ENCODE results near the gene C5. TPM values are rescaled to one million over a fixed set of nuclear protein-coding genes. Genes with fewer than 3 reads are reported as not detected.

Gene C5
- total RNA-seq, 1 experiment from 2014 or later: 0.66 TPM

- Histone ChIP-seq H4K20me1 (ENCODE audit: insufficient read depth) (no peaks in the 10 kb centered on the region), H3K9me3 (ENCODE audit: control insufficient read depth in 1 of 2, insufficient read depth in 1 of 2, low read depth in 1 of 2, low read length in 2 of 2) (no peaks in the 10 kb centered on the region), H3K9ac (ENCODE audit: low read length) (no peak overlapping the region), H3K27me3 (ENCODE audit: insufficient read depth, low read length) (no peaks in the 10 kb centered on the region), H2AFZ (ENCODE audit: low read depth, low read length, poor library complexity, severe bottlenecking) (no peak overlapping the region), H3K4me3 (replicated peaks in 1 of 2; ENCODE audit: low read depth in 1 of 2, low read length in 2 of 2) (no peak overlapping the region), H3K27ac (ENCODE audit: low read depth, low read length) (no peak overlapping the region), H3K36me3 (ENCODE audit: control insufficient read depth in 1 of 2, insufficient read depth in 2 of 2, low read length in 2 of 2) (no peaks in the 10 kb centered on the region), H3K9me2 (ENCODE audit: insufficient read depth) (no peaks in the 10 kb centered on the region), H3K79me2 (ENCODE audit: insufficient read depth, low read length) (no peaks in the 10 kb centered on the region), H3K4me1 (ENCODE audit: control insufficient read depth in 1 of 2, insufficient read depth in 2 of 2, low read length in 2 of 2) (no peaks in the 10 kb centered on the region), H3K4me2 (ENCODE audit: low read length) (no peak overlapping the region)
- DNase-seq (ENCODE audit: low read depth, low spot score): no peak
- ChIA-PET POLR2A (no interaction called here), RAD21 (ENCODE audit: low non-redundant PET in 1 of 2, low total read pairs in 2 of 2, uncharacterized antibody in 2 of 2, unreplicated experiment in 2 of 2) (no interaction called here), CTCF (interaction anchor here (1.0 kb wide), 1 partner anchor 189 kb away, joined by 3 read pairs; no protein-coding TSS in a partner anchor)
- no peak for ATAC-seq
- BruUV-seq (replicated peaks): no TSS peak
- TF ChIP-seq SP1 (IDR thresholded peaks at IDR 0.05; ENCODE audit: low read depth): no peak
- TF ChIP-seq EZH2 (IDR thresholded peaks at IDR 0.05): no peak
- no peak for TF ChIP-seq EGR1 (IDR thresholded peaks at IDR 0.05; ENCODE audit: low read depth)
- no peak for TF ChIP-seq ZNF274 (IDR thresholded peaks at IDR 0.05; ENCODE audit: low read depth, low read length)
- TF ChIP-seq JUND (IDR thresholded peaks at IDR 0.05): no peak
- no peak for TF ChIP-seq ZFX (IDR thresholded peaks at IDR 0.05)
- TF ChIP-seq MAX (IDR thresholded peaks at IDR 0.05): no peak
- no peak for TF ChIP-seq SRF (IDR thresholded peaks at IDR 0.05; ENCODE audit: low read depth)
- intact Hi-C loops (cut with micrococcal nuclease): loop anchor here (10.0 kb wide), 1 partner anchor 60 kb away; no protein-coding TSS in a partner anchor
These were observed 105.1 kb downstream of the C5 start for GRCh38 chr9:120944948-120945347.

GRCh38 chr9:120944434-120944843 lies 105.6 kb downstream of the C5 start:
- H3K4me1 ChIP-seq (ENCODE audit: control insufficient read depth in 1 of 2, insufficient read depth in 2 of 2, low read length in 2 of 2): no peaks in the 10 kb centered on the region
- no peaks in the 10 kb centered on the region for H3K9me2 ChIP-seq (ENCODE audit: insufficient read depth)
- no peaks in the 10 kb centered on the region for H3K79me2 ChIP-seq (ENCODE audit: insufficient read depth, low read length)
- no peak overlapping the region for H2AFZ ChIP-seq (ENCODE audit: low read depth, low read length, poor library complexity, severe bottlenecking)
- ChIA-PET POLR2A (no interaction called here), CTCF (interaction anchor here (1.0 kb wide), 1 partner anchor 188 kb away, joined by 3 read pairs; no protein-coding TSS in a partner anchor), RAD21 (ENCODE audit: low non-redundant PET in 1 of 2, low total read pairs in 2 of 2, uncharacterized antibody in 2 of 2, unreplicated experiment in 2 of 2) (no interaction called here)
- no peak overlapping the region for H3K4me2 ChIP-seq (ENCODE audit: low read length)
- DNase-seq (ENCODE audit: low read depth, low spot score) (no peak), ATAC-seq (no peak)
- H4K20me1 ChIP-seq (ENCODE audit: insufficient read depth): no peaks in the 10 kb centered on the region
- no TSS peak for BruUV-seq (replicated peaks)
- H3K27ac ChIP-seq (ENCODE audit: low read depth, low read length): no peak overlapping the region
- no peak overlapping the region for H3K9ac ChIP-seq (ENCODE audit: low read length)
- H3K9me3 ChIP-seq (ENCODE audit: control insufficient read depth in 1 of 2, insufficient read depth in 1 of 2, low read depth in 1 of 2, low read length in 2 of 2): no peaks in the 10 kb centered on the region
- intact Hi-C loops (cut with micrococcal nuclease): loop anchor here (10.0 kb wide), 1 partner anchor 60 kb away; no protein-coding TSS in a partner anchor
- no peaks in the 10 kb centered on the region for H3K27me3 ChIP-seq (ENCODE audit: insufficient read depth, low read length)
- no peak overlapping the region for H3K4me3 ChIP-seq (replicated peaks in 1 of 2; ENCODE audit: low read depth in 1 of 2, low read length in 2 of 2)
- no peaks in the 10 kb centered on the region for H3K36me3 ChIP-seq (ENCODE audit: control insufficient read depth in 1 of 2, insufficient read depth in 2 of 2, low read length in 2 of 2)
- TF ChIP-seq YY1 (IDR thresholded peaks at IDR 0.05; ENCODE audit: extremely low read depth, insufficient replicate concordance, low read depth, low read length) (no peak), CBX3 (IDR thresholded peaks at IDR 0.05; ENCODE audit: low read depth) (no peak), ZBTB33 (IDR thresholded peaks at IDR 0.05; ENCODE audit: extremely low read depth, insufficient replicate concordance, low read length) (no peak), CEBPB (IDR thresholded peaks at IDR 0.05; ENCODE audit: low read depth) (no peak), MAX (IDR thresholded peaks at IDR 0.05) (no peak), SIN3A (IDR thresholded peaks at IDR 0.05; ENCODE audit: low read depth) (no peak), CTCF (IDR thresholded peaks at IDR 0.05 in 2 of 3, conservative IDR thresholded peaks at IDR 0.05 in 1 of 3; ENCODE audit: borderline replicate concordance in 1 of 3, insufficient read depth in 1 of 3, low read depth in 2 of 3, low read length in 2 of 3) (no peak)

All from HCT116 (cell line).